ENCODE results near the gene NTNG2.

NTNG2 gene

GRCh38 chr9:132201780-132202703 lies 40.2 kb downstream of the NTNG2 start:
- DNase-seq (ENCODE audit: low spot score): no peak

GRCh38 chr9:132204883-132205282 lies 43.0 kb downstream of the NTNG2 start:
- no peak for DNase-seq (ENCODE audit: low spot score)

- DNase-seq (ENCODE audit: low spot score): no peak
Observed at GRCh38 chr9:132207215-132207614, 45.4 kb downstream of the NTNG2 start.

- DNase-seq (ENCODE audit: low spot score): no peak
Observed at GRCh38 chr9:132207839-132208615, 46.2 kb downstream of the NTNG2 start.

GRCh38 chr9:132209228-132209627 lies 47.4 kb downstream of the NTNG2 start:
- no peak for DNase-seq (ENCODE audit: low spot score)

GRCh38 chr9:132210472-132211145 lies 48.8 kb downstream of the NTNG2 start:
- no peak for DNase-seq (ENCODE audit: low spot score)

- no peak for DNase-seq (ENCODE audit: low spot score)
Observed at GRCh38 chr9:132211570-132211969, 49.7 kb downstream of the NTNG2 start.

- no peak for DNase-seq (ENCODE audit: low spot score)
Observed at GRCh38 chr9:132214027-132214622, 52.3 kb downstream of the NTNG2 start.

GRCh38 chr9:132216861-132217619 lies 55.2 kb downstream of the NTNG2 start:
- DNase-seq (ENCODE audit: low spot score): no peak

DNA sequence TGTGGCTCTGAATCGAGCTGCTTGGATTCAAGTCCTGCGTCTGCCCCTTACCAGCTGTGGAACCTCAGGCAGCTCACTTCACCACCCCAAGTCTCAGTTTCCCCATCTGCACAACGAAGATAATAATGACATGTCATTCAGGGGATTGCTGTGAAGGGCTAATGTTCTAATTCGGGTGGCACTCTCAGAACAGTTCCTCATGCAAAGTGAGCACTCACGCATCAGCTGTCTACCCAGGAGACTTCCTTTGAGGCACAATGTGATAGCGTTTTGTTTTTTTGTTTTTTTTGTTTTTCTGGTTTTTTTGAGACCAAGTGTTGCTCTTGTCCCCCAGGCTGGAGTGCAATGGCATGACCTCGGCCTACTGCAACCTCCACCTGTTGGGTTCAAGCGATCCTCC lies 56.4 kb downstream of the NTNG2 start:
- no peak for DNase-seq (ENCODE audit: low spot score)

- no peak for DNase-seq (ENCODE audit: low spot score)
Observed at GRCh38 chr9:132221941-132222340, 60.1 kb downstream of the NTNG2 start.

GRCh38 chr9:132224645-132225044 lies 62.8 kb downstream of the NTNG2 start:
- DNase-seq (ENCODE audit: low spot score): no peak

GRCh38 chr9:132226571-132227430 lies 64.9 kb downstream of the NTNG2 start:
- DNase-seq (ENCODE audit: low spot score): no peak

DNA sequence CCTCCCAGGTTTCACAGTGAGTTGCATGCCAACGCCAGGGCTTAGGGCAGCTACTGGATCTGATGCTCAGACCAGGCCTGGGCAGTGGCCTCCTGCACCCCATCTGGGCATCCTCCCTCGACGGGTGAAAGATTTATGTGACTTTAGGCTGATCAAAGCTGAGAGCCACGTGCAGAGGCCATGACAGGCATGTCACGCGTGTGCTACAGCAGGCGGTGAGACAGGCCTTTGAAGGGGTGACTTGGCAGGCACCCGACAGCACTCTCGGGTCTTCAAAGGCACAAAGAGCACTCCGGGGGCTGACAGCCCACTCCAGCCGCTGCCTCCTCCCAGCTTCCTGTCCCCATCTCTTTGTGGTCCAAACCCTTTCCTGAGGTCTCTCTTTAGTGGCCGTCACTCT lies 66.2 kb downstream of the NTNG2 start:
- no peak for DNase-seq (ENCODE audit: low spot score)

DNA sequence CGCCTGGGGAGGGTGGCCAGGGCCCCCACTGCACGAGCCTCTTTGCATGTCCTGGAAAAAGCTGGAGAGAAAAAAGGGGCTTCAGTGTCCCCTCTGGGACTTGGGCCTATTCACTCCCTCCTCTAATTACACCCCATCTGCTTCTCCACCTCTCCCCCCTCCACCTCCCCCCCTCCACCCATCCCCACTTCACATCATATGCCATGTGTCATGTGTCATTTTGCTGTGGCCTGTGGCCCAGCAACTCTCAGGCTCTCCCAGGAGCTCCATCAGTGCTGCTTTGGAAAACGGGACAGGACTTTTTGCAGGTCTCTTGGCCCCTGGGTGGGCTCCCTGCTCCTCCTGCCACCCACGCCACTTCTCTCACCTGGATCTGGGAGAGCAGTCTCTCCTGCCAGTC lies 68.7 kb downstream of the NTNG2 start:
- no peak for DNase-seq (ENCODE audit: low spot score)

- no peak for DNase-seq (ENCODE audit: low spot score)
Observed at GRCh38 chr9:132231019-132231701, 69.3 kb downstream of the NTNG2 start.

DNA sequence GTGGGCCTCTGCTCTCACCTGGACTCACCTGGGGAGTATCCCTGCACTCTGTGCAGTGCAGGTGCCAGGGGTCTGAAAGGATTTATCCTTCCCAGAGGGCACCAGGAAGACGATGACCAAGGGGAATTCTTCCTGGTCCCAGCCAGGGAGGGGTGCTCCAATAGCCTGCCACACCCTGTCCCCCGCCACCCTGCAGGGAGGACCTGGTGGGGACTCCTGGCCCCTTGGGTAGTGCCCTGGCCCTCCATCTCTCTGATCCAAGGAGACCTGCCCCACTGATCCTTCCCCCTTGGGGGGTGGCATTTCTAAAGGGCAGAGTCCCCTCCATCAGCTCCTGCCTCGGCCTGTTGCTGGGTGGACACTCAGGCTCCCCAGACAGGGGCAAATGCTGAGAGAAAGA lies 70.7 kb downstream of the NTNG2 start:
- DNase-seq (ENCODE audit: low spot score): no peak

DNA sequence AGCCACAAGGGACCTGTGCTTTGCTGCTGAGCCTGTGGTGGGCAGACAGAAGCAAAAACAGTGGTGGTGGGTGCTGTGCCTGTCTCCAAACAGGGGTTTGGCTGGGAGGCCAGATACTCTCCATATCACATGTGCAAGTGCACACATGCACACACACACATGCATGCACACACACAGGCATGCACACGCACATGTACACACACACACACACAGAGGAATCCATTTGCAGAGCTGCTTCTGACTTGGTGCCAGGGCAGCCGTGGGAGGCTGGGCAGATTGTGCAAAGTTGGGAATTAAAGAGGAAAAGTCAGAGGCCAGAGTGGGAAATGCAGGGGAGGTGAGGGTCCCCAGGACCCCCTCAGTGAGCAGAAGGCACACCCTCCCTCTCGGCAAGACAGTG lies 71.3 kb downstream of the NTNG2 start:
- DNase-seq (ENCODE audit: low spot score): no peak

DNA sequence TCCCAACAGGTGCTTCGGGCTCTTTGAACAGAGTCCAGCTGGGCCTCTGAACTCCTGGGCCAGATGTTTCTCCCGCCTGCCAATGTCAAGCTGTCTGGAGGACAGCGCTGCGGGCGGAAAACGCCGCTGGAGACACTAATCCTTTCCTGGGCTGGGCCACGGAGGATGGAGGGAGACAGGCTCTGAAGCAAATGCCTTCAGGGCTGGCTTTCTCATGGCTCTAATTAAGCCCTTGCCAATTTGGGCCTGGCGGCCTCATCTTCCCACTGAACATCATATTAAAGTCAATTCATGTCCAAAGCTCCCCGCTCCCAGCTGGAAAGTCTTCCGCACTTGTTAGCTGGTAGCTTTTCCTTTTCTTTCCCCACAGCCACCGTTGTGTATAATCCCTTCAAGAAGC lies 72.7 kb downstream of the NTNG2 start:
- DNase-seq (ENCODE audit: low spot score): no peak

GRCh38 chr9:132235125-132235524 lies 73.3 kb downstream of the NTNG2 start:
- DNase-seq (ENCODE audit: low spot score): no peak
